HepG2 (cell line): Measurements from ENCODE around the gene HTR1D.

ENCODE experiments used
- CTCF ChIP-seq: sonication (generic); formaldehyde crosslinking; IDR thresholded peaks from 2 replicates; pipeline ENCODE4 v1.5.0; 2020; ENCODE audit warnings: mild to moderate bottlenecking, missing genetic modification reagents, moderate library complexity
- ELF4 ChIP-seq: sonication (generic); formaldehyde crosslinking; IDR thresholded peaks from 2 replicates; pipeline ENCODE4 v1.5.0; 2020; ENCODE audit warnings: missing genetic modification reagents, mild to moderate bottlenecking, moderate library complexity, borderline replicate concordance
- EZH2 ChIP-seq: conservative IDR thresholded peaks from 2 replicates; pipeline ENCODE4 v1.6.1; 2012; ENCODE audit warnings: mild to moderate bottlenecking, low read depth, low read length, moderate library complexity
- POLR2AphosphoS2 ChIP-seq: IDR thresholded peaks from 2 replicates; pipeline ENCODE4 v1.6.1; 2011; ENCODE audit warnings: low read depth, low read length, improper control_type of control experiment
- ZNF292 ChIP-seq: sonication (generic); formaldehyde crosslinking; IDR thresholded peaks from 2 replicates; pipeline ENCODE4 v1.8.1; 2022; ENCODE audit warnings: mild to moderate bottlenecking, low read depth, missing genetic modification reagents, borderline replicate concordance

- no peak for TF ChIP-seq POLR2AphosphoS2
- no peak for TF ChIP-seq ELF4 (CRISPR knock-in tag)
- TF ChIP-seq EZH2 = no peak
- no peak for TF ChIP-seq ZNF292 (CRISPR knock-in tag)
- no peak for TF ChIP-seq CTCF
Observed at GRCh38 chr1:23246274-23246673, 29.0 kb upstream of the HTR1D start.
